Measurements from ENCODE around the gene ZNF683.

- TF ChIP-seq POLR2A (IDR thresholded peaks at IDR 0.05) (no peak), CTCF (IDR thresholded peaks at IDR 0.05) (no peak)
Measured at GRCh38 chr1:26362331-26362730, 10.2 kb downstream of the ZNF683 start.
